HG02840 (cell line): ENCODE data around the gene SEMA6D.

Experiments used
- ATAC-seq: cut with Tn5 transposase; IDR thresholded peaks from one replicate; pipeline ENCODE4 v1.9.1; 2021; ENCODE audit warnings: mild to moderate bottlenecking, moderate library complexity, moderate number of reproducible peaks; ENCODE audit not compliant: unreplicated experiment, low FRiP score

The SEMA6D gene

DNA sequence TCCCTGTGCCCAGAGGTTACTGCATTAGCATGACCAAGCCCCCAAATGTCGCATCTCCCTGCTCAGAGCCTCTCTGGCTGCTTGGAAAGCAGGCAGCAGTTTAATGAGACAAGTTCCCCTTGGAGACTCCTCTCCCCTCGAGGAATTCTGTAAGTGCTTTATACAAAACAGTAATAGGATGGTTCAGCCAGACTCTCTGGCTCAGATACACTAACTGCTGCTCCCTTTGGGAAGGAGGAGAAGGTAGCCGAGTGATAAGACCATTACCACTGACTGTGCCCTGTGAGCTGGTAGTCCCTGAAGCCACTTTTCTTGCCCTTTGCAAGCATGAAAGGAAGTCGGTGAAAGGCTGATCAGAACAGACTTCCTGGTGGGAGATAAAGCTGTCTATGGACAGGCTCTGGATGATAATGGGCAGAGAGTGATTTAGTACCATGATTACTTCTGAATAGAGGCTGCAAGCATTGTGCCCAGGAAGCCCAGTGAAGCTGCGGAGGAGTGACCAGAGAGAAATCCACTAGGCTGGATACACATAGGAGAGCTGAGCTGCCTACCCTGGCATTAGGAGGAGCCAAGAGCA lies 100.8 kb downstream of the SEMA6D start:
- no peak for ATAC-seq

GRCh38 chr15:47819158-47819557 lies 101.9 kb downstream of the SEMA6D start:
- ATAC-seq: no peak

DNA sequence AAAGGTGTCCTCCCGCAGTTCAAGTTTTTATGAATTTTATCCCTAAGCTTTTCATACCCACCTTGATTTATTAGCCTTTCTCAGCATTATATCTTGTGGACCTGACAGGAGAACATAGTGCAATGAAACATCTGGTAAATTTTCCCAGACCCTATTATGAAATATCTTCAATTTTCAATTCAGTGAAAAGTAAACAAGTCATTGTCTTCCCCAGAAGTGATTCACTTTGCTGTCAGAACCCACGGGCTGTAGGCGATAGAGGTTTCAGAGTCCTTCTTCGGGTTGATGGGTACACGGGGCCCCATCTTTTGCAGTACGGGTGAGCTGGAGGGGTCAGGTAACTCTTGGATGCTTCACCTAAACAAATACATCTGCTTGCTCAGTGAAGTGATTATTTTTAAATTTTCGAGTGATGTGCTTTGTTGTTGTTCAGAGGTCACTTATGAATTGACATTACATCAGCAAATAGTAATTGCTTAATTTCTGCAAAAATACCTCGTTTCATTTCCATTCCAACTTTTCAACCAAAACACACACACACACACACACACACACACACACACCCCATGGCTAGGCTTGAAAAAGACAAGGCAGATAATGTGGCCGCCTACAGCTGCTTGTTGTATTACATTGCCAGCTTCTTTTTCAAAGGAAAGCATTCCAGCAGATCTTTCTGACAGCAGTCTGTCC lies 102.9 kb downstream of the SEMA6D start:
- ATAC-seq: no peak

DNA sequence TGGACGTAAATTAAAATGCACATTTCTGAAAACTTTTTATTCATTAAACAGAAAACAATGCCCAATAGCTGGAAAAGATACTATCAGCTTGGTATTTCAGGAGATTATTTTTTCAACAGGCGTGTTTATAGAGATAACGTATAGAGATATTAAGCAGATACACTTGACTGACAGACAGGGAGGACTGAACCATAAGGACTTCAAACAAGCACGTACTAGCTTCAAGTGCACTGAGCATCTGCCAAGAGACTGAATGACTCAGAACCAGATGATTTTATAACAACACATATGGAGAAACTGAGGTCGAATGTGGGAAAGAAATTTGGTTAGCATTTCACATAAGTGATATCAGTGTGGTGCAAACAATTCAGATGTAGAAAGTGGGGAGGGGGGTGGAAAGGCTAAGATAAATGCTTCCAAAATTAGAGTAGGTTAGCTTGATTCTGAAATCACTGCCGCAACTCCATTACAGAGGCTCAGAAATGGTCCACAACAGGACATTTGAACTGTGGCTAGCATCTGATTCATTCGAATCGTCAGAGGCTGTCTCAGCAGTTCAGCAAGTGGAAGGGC lies 103.5 kb downstream of the SEMA6D start:
- no peak for ATAC-seq

- no peak for ATAC-seq
Measured at GRCh38 chr15:47822048-47822447, 104.7 kb downstream of the SEMA6D start.
